ENCODE data around the gene LINGO3.
"Not testable (repeated sequence)": the region's sequence is repeated elsewhere in the genome, so short reads cannot be mapped to it uniquely, and the experiment has no call there.

Gene LINGO3

GRCh38 chr19:2291185-2291751 lies 16.7 kb downstream of the LINGO3 start:
- Mint-ChIP-seq H3K36me3 (ENCODE audit: low read depth) (peaks cover 65% of the 10 kb centered on the region), H3K9me3 (no peaks in the 10 kb centered on the region), H3K27ac (peak overlapping the region; percentile 88), H3K27me3 (peaks cover 53% of the 10 kb centered on the region), H3K4me1 (ENCODE audit: low read depth) (peaks cover 69% of the 10 kb centered on the region), H3K4me3 (peak overlapping the region; percentile 85)
- intact Hi-C loops (cut with micrococcal nuclease): no loop called here

- H3K4me3 Mint-ChIP-seq: peak overlapping the region; percentile 85
- peaks cover 73% of the 10 kb centered on the region for H3K4me1 Mint-ChIP-seq (ENCODE audit: low read depth)
- intact Hi-C loops (cut with micrococcal nuclease): no loop called here
- no peaks in the 10 kb centered on the region for H3K9me3 Mint-ChIP-seq
- H3K27me3 Mint-ChIP-seq: peaks cover 53% of the 10 kb centered on the region
- H3K36me3 Mint-ChIP-seq (ENCODE audit: low read depth): peaks cover 59% of the 10 kb centered on the region
- H3K27ac Mint-ChIP-seq: peak overlapping the region; percentile 88
These were observed 17.3 kb downstream of the LINGO3 start for GRCh38 chr19:2290441-2291184.

- H3K4me1 Mint-ChIP-seq (ENCODE audit: low read depth): peaks cover 76% of the 10 kb centered on the region
- peak overlapping the region; percentile 85 for H3K4me3 Mint-ChIP-seq
- intact Hi-C loops (cut with micrococcal nuclease): no loop called here
- no peaks in the 10 kb centered on the region for H3K9me3 Mint-ChIP-seq
- peak overlapping the region; percentile 88 for H3K27ac Mint-ChIP-seq
- H3K36me3 Mint-ChIP-seq (ENCODE audit: low read depth): peaks cover 51% of the 10 kb centered on the region
- H3K27me3 Mint-ChIP-seq: peaks cover 55% of the 10 kb centered on the region
These were observed 18.1 kb downstream of the LINGO3 start for GRCh38 chr19:2289714-2290435.

- intact Hi-C loops (cut with micrococcal nuclease): no loop called here
- peaks cover 52% of the 10 kb centered on the region for H3K27me3 Mint-ChIP-seq
- H3K27ac Mint-ChIP-seq: peak overlapping the region; percentile 88
- peak overlapping the region; percentile 85 for H3K4me3 Mint-ChIP-seq
- peaks cover 68% of the 10 kb centered on the region for H3K4me1 Mint-ChIP-seq (ENCODE audit: low read depth)
- H3K9me3 Mint-ChIP-seq: no peaks in the 10 kb centered on the region
- peaks cover 43% of the 10 kb centered on the region for H3K36me3 Mint-ChIP-seq (ENCODE audit: low read depth)
These were observed 18.9 kb downstream of the LINGO3 start for GRCh38 chr19:2288818-2289713.

GRCh38 chr19:2288338-2288817 lies 19.6 kb downstream of the LINGO3 start:
- intact Hi-C loops (cut with micrococcal nuclease): no loop called here
- Mint-ChIP-seq H3K4me3 (no peak overlapping the region), H3K27ac (peak overlapping the region; percentile 88), H3K9me3 (no peaks in the 10 kb centered on the region), H3K4me1 (ENCODE audit: low read depth) (peaks cover 61% of the 10 kb centered on the region), H3K27me3 (peaks cover 48% of the 10 kb centered on the region), H3K36me3 (ENCODE audit: low read depth) (peaks cover 36% of the 10 kb centered on the region)

- peaks cover 60% of the 10 kb centered on the region for H3K4me1 Mint-ChIP-seq (ENCODE audit: low read depth)
- H3K4me3 Mint-ChIP-seq: no peak overlapping the region
- no peaks in the 10 kb centered on the region for H3K9me3 Mint-ChIP-seq
- peaks cover 30% of the 10 kb centered on the region for H3K36me3 Mint-ChIP-seq (ENCODE audit: low read depth)
- H3K27ac Mint-ChIP-seq: peak overlapping the region; percentile 88
- H3K27me3 Mint-ChIP-seq: peaks cover 46% of the 10 kb centered on the region
- intact Hi-C loops (cut with micrococcal nuclease): no loop called here
These were observed 20.2 kb downstream of the LINGO3 start for GRCh38 chr19:2287585-2288337.

GRCh38 chr19:2286402-2287140 lies 21.4 kb downstream of the LINGO3 start:
- Mint-ChIP-seq H3K27ac (peak overlapping the region; percentile 41), H3K9me3 (no peaks in the 10 kb centered on the region), H3K27me3 (peaks cover 41% of the 10 kb centered on the region), H3K4me3 (no peak overlapping the region), H3K4me1 (ENCODE audit: low read depth) (peaks cover 61% of the 10 kb centered on the region), H3K36me3 (ENCODE audit: low read depth) (peaks cover 25% of the 10 kb centered on the region)
- intact Hi-C loops (cut with micrococcal nuclease): no loop called here

- H3K36me3 Mint-ChIP-seq (ENCODE audit: low read depth): peaks cover 14% of the 10 kb centered on the region
- H3K27ac Mint-ChIP-seq: no peak overlapping the region
- intact Hi-C loops (cut with micrococcal nuclease): no loop called here
- H3K4me3 Mint-ChIP-seq: no peak overlapping the region
- peaks cover 60% of the 10 kb centered on the region for H3K4me1 Mint-ChIP-seq (ENCODE audit: low read depth)
- H3K27me3 Mint-ChIP-seq: peaks cover 28% of the 10 kb centered on the region
- no peaks in the 10 kb centered on the region for H3K9me3 Mint-ChIP-seq
These were observed 24.0 kb downstream of the LINGO3 start for GRCh38 chr19:2283835-2284507.

- Mint-ChIP-seq H3K27ac (peak overlapping the region; percentile 93), H3K36me3 (ENCODE audit: low read depth) (peaks cover 24% of the 10 kb centered on the region), H3K4me3 (peak overlapping the region; percentile 88), H3K9me3 (no peaks in the 10 kb centered on the region), H3K4me1 (ENCODE audit: low read depth) (peaks cover 55% of the 10 kb centered on the region), H3K27me3 (peaks cover 16% of the 10 kb centered on the region)
- intact Hi-C loops (cut with micrococcal nuclease): no loop called here
These were observed 25.1 kb downstream of the LINGO3 start for GRCh38 chr19:2282862-2283237.

GRCh38 chr19:2282062-2282861 lies 25.7 kb downstream of the LINGO3 start, which contains the start of gene PEAK3:
TSS of gene PEAK3 (minus strand) at chr19:2282175. CDS start at chr19:2280931, 1,244 bp downstream.
- Mint-ChIP-seq H3K9me3 (no peaks in the 10 kb centered on the region), H3K27ac (peak within 1 kb of the TSS; percentile 93), H3K27me3 (peaks cover 13% of the 10 kb centered on the region)

GRCh38 chr19:2281265-2282061 lies 26.5 kb downstream of the LINGO3 start:
- H3K9me3 Mint-ChIP-seq; intact Hi-C loops (cut with micrococcal nuclease); H3K27me3 Mint-ChIP-seq: not testable (repeated sequence)
- Mint-ChIP-seq H3K4me3 (peak overlapping the region; percentile 88), H3K27ac (peak overlapping the region; percentile 93), H3K4me1 (ENCODE audit: low read depth) (peaks cover 60% of the 10 kb centered on the region), H3K36me3 (ENCODE audit: low read depth) (peaks cover 38% of the 10 kb centered on the region)

More at GRCh38 chr19:2282062-2282861, 25.7 kb downstream of the LINGO3 start, which contains the start of gene PEAK3:
- Mint-ChIP-seq H3K36me3 (ENCODE audit: low read depth) (peaks cover 30% of the 10 kb centered on the region), H3K4me1 (ENCODE audit: low read depth) (peaks cover 53% of the 10 kb centered on the region), H3K4me3 (peak within 1 kb of the TSS; percentile 88)
- intact Hi-C loops (cut with micrococcal nuclease): no loop called here

All from dendritic cell treated with granulocyte-macrophage colony-stimulating factor and Interleukin-4, amounts not matched to agents 40 ng/mL and 50 ng/mL, for 4 days (primary cell).